Naive B cell (primary cell): ENCODE results near the gene TOMM20L. TPM values are rescaled to one million over a fixed set of nuclear protein-coding genes. Genes with fewer than 3 reads are reported as not detected.
"Not testable (repeated sequence)": the region's sequence is repeated elsewhere in the genome, so short reads cannot be mapped to it uniquely, and the experiment has no call there.

ENCODE experiments used
- ATAC-seq, 2 donors: fragments of 150-1000 bp; cut with Tn5 transposase; 2 replicates each; pipeline ENCODE4 v1.10.0; 2021; ENCODE audit warnings: low read depth in 2 of 2, mild to moderate bottlenecking in 2 of 2, moderate library complexity in 2 of 2
- DNase-seq: peaks from one replicate; pipeline ENCODE4 v3.0.0; 2022
- H3K27ac Mint-ChIP-seq, 6 donors: one replicate each; pipeline ENCODE4 v1.8.0; 2020 to 2022; ENCODE audit warnings: mild to moderate bottlenecking in 6 of 6, mixed read lengths in 6 of 6, moderate library complexity in 5 of 6, inconsistent platforms in 2 of 6
- H3K27me3 Mint-ChIP-seq, 3 donors: one replicate each; pipeline ENCODE4 v1.8.0; 2021 to 2022; ENCODE audit warnings: mixed read lengths in 3 of 3, mild to moderate bottlenecking in 1 of 3
- H3K36me3 Mint-ChIP-seq, 2 donors: one replicate each; pipeline ENCODE4 v1.8.0; 2020 to 2022; ENCODE audit warnings: mixed read lengths in 2 of 2, inconsistent platforms in 1 of 2, mild to moderate bottlenecking in 1 of 2
- H3K4me1 Mint-ChIP-seq, 3 donors: one replicate each; pipeline ENCODE4 v1.8.0; 2020 to 2022; ENCODE audit warnings: mixed read lengths in 3 of 3, inconsistent platforms in 1 of 3, mild to moderate bottlenecking in 1 of 3, moderate library complexity in 1 of 3
- H3K4me3 Mint-ChIP-seq, 8 donors: one replicate each; pipeline ENCODE4 v1.8.0; 2020 to 2022; ENCODE audit warnings: mild to moderate bottlenecking in 8 of 8, mixed read lengths in 8 of 8, moderate library complexity in 8 of 8, inconsistent platforms in 2 of 8
- H3K9me3 Mint-ChIP-seq, 7 donors: one replicate each; pipeline ENCODE4 v1.8.0; 2020 to 2022; ENCODE audit warnings: mixed read lengths in 7 of 7, mild to moderate bottlenecking in 5 of 7, inconsistent platforms in 2 of 7, moderate library complexity in 1 of 7
- polyA plus RNA-seq, 6 donors: library from polyadenylated mRNA; unstranded; fragments of 300-500 nt; fragmentation: Illumina TruSeq; gene quantifications; one replicate each; pipeline ENCODE4 v1.2.3, GENCODE V29; 2021; ENCODE audit warnings: low read depth in 6 of 6

The TOMM20L gene
- polyA plus RNA-seq, 6 donors from 2014 or later: not detected

DNA sequence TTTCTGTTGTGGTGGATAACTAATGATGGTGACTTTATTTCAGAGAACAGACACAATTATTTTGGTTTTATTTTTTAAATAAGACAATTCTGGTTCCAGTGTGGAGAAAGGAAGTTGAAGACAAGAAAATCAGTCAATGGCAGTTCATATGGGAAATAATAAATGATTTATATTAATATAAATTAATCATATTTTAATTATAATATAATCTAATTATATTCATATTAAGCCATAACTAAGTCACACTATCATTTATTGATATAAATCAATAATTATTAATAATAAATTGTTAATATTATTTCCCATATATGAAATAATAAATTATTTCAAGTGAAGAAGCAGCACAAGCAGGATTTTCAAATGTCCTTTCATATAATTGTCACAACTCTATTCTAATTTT lies 2.8 kb downstream of the TOMM20L start:
- DNase-seq: no peak
- peak overlapping the region in 1 of 8 donors; percentile 84 for H3K4me3 Mint-ChIP-seq
- no peak overlapping the region for H3K27ac Mint-ChIP-seq
- H3K9me3 Mint-ChIP-seq: no peaks in the 10 kb centered on the region
- peaks cover 9 to 16% (median 15%) of the 10 kb centered on the region in 3 donors for H3K4me1 Mint-ChIP-seq
- H3K27me3 Mint-ChIP-seq: no peaks in the 10 kb centered on the region
- ATAC-seq: no peak
- H3K36me3 Mint-ChIP-seq: no peaks in the 10 kb centered on the region

DNA sequence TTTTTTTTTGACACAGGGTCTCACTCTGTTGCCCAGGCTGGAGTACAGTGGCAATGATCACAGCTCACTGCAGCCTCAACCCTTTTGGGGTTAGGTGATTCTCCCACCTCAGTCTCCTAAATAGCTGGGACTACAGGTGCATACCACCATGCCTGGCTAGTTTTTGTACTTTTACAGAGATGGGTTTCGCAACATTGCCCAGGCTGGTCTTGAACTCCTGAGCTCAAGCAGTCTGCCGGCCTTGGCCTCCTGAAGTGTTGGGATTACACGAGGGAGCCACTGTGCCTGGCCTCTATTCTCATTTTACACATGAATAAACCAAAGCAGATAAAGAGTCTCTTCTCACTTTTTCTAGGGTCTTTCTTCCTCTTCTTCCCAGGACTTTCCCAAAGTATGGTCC lies 3.2 kb downstream of the TOMM20L start:
- no peak for DNase-seq

DNA sequence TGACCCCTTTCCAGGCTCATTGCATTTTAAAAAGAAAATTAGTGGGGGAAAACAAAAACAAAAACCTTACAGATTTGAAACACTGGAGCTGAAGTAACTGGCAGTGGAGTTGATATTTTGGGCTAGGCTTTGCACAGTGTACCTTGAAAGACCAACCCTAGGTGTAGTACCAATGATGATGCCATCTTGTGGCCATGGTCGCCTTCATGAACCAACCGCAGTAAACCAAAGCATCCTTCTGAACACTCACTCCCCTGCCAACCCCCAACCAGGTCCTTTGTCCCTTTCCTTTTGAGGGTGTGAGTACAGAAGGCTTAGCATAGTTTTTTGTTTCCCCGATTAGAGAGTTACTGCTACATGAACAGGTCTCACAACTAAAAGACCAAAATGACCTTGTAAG lies 5.9 kb downstream of the TOMM20L start:
- DNase-seq (no peak), ATAC-seq (peak in 1 of 2 donors; percentile 35)
- H3K4me3 Mint-ChIP-seq: no peak overlapping the region
- H3K4me1 Mint-ChIP-seq: peaks cover 4 to 10% (median 8%) of the 10 kb centered on the region in 3 donors
- peak overlapping the region in 1 of 6 donors; percentile 4 for H3K27ac Mint-ChIP-seq
- peaks cover 0 to 7% of the 10 kb centered on the region in 2 donors for H3K36me3 Mint-ChIP-seq
- H3K27me3 Mint-ChIP-seq: no peaks in the 10 kb centered on the region
- H3K9me3 Mint-ChIP-seq: no peaks in the 10 kb centered on the region

More for the DNA sequence above, 3.2 kb downstream of the TOMM20L start:
- Mint-ChIP-seq H3K27ac (no peak overlapping the region), H3K4me1 (peaks cover 9 to 16% (median 15%) of the 10 kb centered on the region in 3 donors), H3K4me3 (no peak overlapping the region), H3K36me3 (no peaks in the 10 kb centered on the region), H3K9me3 (no peaks in the 10 kb centered on the region), H3K27me3 (no peaks in the 10 kb centered on the region)
- ATAC-seq: no peak

- DNase-seq: no peak
- Mint-ChIP-seq H3K36me3 (peaks cover 7 to 22% of the 10 kb centered on the region in 2 donors), H3K9me3 (no peaks in the 10 kb centered on the region), H3K4me3 (no peak overlapping the region), H3K27ac (no peak overlapping the region), H3K4me1 (no peaks in the 10 kb centered on the region), H3K27me3 (no peaks in the 10 kb centered on the region)
- no peak for ATAC-seq
Observed at GRCh38 chr14:58408681-58409215, 13.0 kb downstream of the TOMM20L start.

DNA sequence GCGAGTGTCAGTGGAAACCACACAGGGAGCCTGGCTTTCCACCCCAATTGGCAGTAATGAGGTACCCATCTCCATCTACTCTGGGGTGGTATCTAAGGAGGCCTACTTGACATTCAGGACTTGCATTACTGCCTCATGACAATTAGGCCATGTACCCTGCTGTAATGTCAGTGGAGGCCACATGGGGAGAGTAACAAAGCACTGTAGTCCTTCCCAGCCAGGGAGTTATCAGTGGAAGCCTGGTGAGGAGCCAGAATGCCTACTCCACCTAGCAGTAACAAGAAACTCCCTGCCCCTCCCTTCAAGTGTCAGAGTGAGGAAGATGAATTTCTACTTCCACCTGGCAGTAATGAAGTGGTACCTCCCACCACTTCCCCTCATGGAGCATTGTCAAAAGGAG lies 19.1 kb downstream of the TOMM20L start:
- ATAC-seq (no peak), DNase-seq (no peak)
- no peak overlapping the region for H3K4me3 Mint-ChIP-seq
- no peaks in the 10 kb centered on the region for H3K27me3 Mint-ChIP-seq
- H3K9me3 Mint-ChIP-seq: peaks cover 0 to 4% (median 0%) of the 10 kb centered on the region in 7 donors
- peak overlapping the region in 3 of 6 donors; percentile 20 to 90 (median 21) for H3K27ac Mint-ChIP-seq
- H3K4me1 Mint-ChIP-seq: peaks cover 19 to 22% (median 21%) of the 10 kb centered on the region in 3 donors
- H3K36me3 Mint-ChIP-seq: peaks cover 26% of the 10 kb centered on the region in 2 donors

GRCh38 chr14:58415636-58416547 lies 20.2 kb downstream of the TOMM20L start:
- no peak for DNase-seq
- Mint-ChIP-seq H3K4me3 (no peak overlapping the region), H3K27me3 (no peaks in the 10 kb centered on the region), H3K9me3 (peaks cover 0 to 4% (median 0%) of the 10 kb centered on the region in 7 donors), H3K4me1 (peaks cover 19 to 22% (median 21%) of the 10 kb centered on the region in 3 donors), H3K27ac (peak overlapping the region in 2 of 6 donors; percentile 21 to 73), H3K36me3 (peaks cover 21 to 26% of the 10 kb centered on the region in 2 donors)
- ATAC-seq: no peak

GRCh38 chr14:58416934-58417333 lies 21.2 kb downstream of the TOMM20L start:
- ATAC-seq, H3K27me3 Mint-ChIP-seq, DNase-seq, H3K9me3 Mint-ChIP-seq, H3K4me3 Mint-ChIP-seq: not testable (repeated sequence)
- Mint-ChIP-seq H3K4me1 (peaks cover 19 to 22% (median 21%) of the 10 kb centered on the region in 3 donors), H3K27ac (peak overlapping the region in 2 of 6 donors; percentile 10 to 75), H3K36me3 (peaks cover 21 to 26% of the 10 kb centered on the region in 2 donors)

DNA sequence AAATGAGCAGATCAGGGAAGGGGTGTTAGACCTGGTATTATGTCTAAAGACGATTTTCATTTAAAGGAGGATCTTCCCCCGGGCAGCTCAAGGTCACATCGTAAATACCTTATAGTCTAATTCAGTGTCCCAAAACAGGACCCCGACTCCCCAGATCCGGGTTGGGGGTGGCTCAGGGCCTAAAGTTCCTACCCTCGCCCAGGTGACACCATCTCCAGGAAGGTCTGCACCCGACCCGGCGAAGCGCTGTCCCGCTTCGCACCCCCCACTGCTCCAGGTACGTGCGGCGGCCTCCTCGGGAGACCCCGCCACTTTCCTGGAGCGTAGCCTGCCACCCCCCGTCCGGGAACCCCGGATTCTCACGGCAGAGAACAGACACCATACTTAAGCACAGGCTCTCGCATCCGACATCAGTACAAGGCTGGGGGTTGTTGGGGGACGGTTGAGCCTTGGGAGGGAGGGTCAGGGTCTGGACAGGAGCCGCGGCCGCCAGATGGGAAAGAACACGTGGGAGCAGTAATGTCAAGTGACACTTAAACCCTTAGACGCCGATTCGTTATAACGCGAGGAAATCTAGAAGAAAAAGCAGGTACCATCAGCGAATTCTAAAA lies 31.0 kb downstream of the TOMM20L start:
- H3K27ac Mint-ChIP-seq: peak overlapping the region; percentile 91 to 99 (median 97)
- H3K27me3 Mint-ChIP-seq: no peaks in the 10 kb centered on the region
- no peaks in the 10 kb centered on the region for H3K36me3 Mint-ChIP-seq
- no peaks in the 10 kb centered on the region for H3K9me3 Mint-ChIP-seq
- DNase-seq (no peak), ATAC-seq (peak; percentile 18 to 22)
- H3K4me3 Mint-ChIP-seq: peak overlapping the region; percentile 73 to 98 (median 92)
- H3K4me1 Mint-ChIP-seq: peaks cover 11 to 40% (median 20%) of the 10 kb centered on the region in 3 donors

- DNase-seq (peak; percentile 96), ATAC-seq (peak; percentile 93 to 95)
- Mint-ChIP-seq H3K27me3 (no peaks in the 10 kb centered on the region), H3K4me1 (peaks cover 11 to 40% (median 20%) of the 10 kb centered on the region in 3 donors), H3K4me3 (peak within 1 kb of the TSS; percentile 73 to 98 (median 92)), H3K27ac (peak within 1 kb of the TSS; percentile 91 to 99 (median 97)), H3K9me3 (no peaks in the 10 kb centered on the region), H3K36me3 (no peaks in the 10 kb centered on the region)
Observed at GRCh38 chr14:58427281-58428117, 31.8 kb downstream of the TOMM20L start, which contains the start of the genes KIAA0586 and TIMM9. TSS of gene KIAA0586 (plus strand) at chr14:58427719. CDS start at chr14:58428265, 546 bp downstream. TSS of gene TIMM9 (minus strand) at chr14:58427531. CDS start at chr14:58411945, 15,586 bp downstream.

GRCh38 chr14:58428118-58428683 lies 32.5 kb downstream of the TOMM20L start:
- H3K4me3 Mint-ChIP-seq: peak overlapping the region; percentile 73 to 98 (median 92)
- H3K4me1 Mint-ChIP-seq: peaks cover 11 to 40% (median 20%) of the 10 kb centered on the region in 3 donors
- no peaks in the 10 kb centered on the region for H3K36me3 Mint-ChIP-seq
- no peak for ATAC-seq
- no peaks in the 10 kb centered on the region for H3K9me3 Mint-ChIP-seq
- no peaks in the 10 kb centered on the region for H3K27me3 Mint-ChIP-seq
- no peak for DNase-seq
- peak overlapping the region; percentile 91 to 99 (median 97) for H3K27ac Mint-ChIP-seq

DNA sequence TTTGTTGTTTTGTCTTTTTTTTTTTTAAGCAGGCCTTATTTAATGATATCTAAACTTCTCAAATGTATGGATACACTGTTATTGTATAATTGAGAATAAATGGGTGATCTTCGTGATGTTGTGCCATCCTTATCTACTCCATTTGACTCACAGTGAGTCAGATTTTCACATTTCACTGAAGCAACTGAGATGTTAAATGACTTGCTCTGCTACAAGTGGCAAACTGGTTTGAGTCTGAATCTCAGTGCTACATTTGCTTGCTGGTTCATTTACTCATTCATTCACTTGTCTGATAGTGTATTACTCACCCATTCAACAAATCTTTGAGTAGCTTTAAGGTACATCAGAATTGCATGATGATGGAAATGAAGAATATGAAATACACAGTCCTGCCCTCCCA lies 34.4 kb downstream of the TOMM20L start:
- Mint-ChIP-seq H3K4me3 (peak overlapping the region in 1 of 8 donors; percentile 87), H3K27me3 (no peaks in the 10 kb centered on the region), H3K9me3 (no peaks in the 10 kb centered on the region), H3K27ac (peak overlapping the region in 2 of 6 donors; percentile 11 to 73), H3K36me3 (peaks cover 0 to 9% of the 10 kb centered on the region in 2 donors), H3K4me1 (peaks cover 8 to 34% (median 20%) of the 10 kb centered on the region in 3 donors)
- no peak for DNase-seq
- no peak for ATAC-seq

GRCh38 chr14:58439476-58439875 lies 43.7 kb downstream of the TOMM20L start:
- ATAC-seq: no peak
- no peak for DNase-seq
- H3K9me3 Mint-ChIP-seq: no peaks in the 10 kb centered on the region
- H3K36me3 Mint-ChIP-seq: peaks cover 16 to 18% of the 10 kb centered on the region in 2 donors
- no peak overlapping the region for H3K4me3 Mint-ChIP-seq
- H3K27ac Mint-ChIP-seq: peak overlapping the region in 1 of 6 donors; percentile 43
- no peaks in the 10 kb centered on the region for H3K27me3 Mint-ChIP-seq
- peaks cover 0 to 7% (median 0%) of the 10 kb centered on the region in 3 donors for H3K4me1 Mint-ChIP-seq
